DND-41 (cell line): ENCODE results near the gene POMGNT2.

Experiments
- EZH2 ChIP-seq: IDR thresholded peaks from 3 replicates; pipeline ENCODE4 v1.6.1; 2012; ENCODE audit warnings: borderline replicate concordance, low read depth, mild to moderate bottlenecking, moderate library complexity, low read length, inconsistent platforms; ENCODE audit not compliant: severe bottlenecking
- TF ChIP-seq, protein P1 (sequence below): IDR thresholded peaks from 2 replicates; pipeline ENCODE4 v1.5.1; 2012; ENCODE audit warnings: borderline replicate concordance, low read length, moderate library complexity, mild to moderate bottlenecking; ENCODE audit not compliant: poor library complexity, severe bottlenecking; ENCODE audit errors: extremely low read depth

GRCh38 chr3:43120937-43121336, 15.1 kb upstream of the POMGNT2 start:
- TF ChIP-seq, protein P1, sequence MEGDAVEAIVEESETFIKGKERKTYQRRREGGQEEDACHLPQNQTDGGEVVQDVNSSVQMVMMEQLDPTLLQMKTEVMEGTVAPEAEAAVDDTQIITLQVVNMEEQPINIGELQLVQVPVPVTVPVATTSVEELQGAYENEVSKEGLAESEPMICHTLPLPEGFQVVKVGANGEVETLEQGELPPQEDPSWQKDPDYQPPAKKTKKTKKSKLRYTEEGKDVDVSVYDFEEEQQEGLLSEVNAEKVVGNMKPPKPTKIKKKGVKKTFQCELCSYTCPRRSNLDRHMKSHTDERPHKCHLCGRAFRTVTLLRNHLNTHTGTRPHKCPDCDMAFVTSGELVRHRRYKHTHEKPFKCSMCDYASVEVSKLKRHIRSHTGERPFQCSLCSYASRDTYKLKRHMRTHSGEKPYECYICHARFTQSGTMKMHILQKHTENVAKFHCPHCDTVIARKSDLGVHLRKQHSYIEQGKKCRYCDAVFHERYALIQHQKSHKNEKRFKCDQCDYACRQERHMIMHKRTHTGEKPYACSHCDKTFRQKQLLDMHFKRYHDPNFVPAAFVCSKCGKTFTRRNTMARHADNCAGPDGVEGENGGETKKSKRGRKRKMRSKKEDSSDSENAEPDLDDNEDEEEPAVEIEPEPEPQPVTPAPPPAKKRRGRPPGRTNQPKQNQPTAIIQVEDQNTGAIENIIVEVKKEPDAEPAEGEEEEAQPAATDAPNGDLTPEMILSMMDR: no peak
- no peak for TF ChIP-seq EZH2
